SK-N-SH (cell line): ENCODE measurements around the gene TRPV5. TPM values are rescaled to one million over a fixed set of nuclear protein-coding genes. Genes with fewer than 3 reads are reported as not detected.

Experiments used
- CTCF ChIA-PET: fragments of 300-600, 350-600 bp; formaldehyde crosslinking; extraction: SDS; loops from one replicate; lab custom pipeline; 2021; lab: Yijun Ruan, JAX
- POLR2A ChIA-PET: fragments of 350-600 bp; sonication (Branson Sonifier 250); formaldehyde crosslinking; extraction: SDS; loops from one replicate; lab custom pipeline; 2020; ENCODE audit warnings: antibody characterized with exemption, inconsistent platforms; lab: Yijun Ruan, JAX
- DNase-seq: peaks from one replicate; pipeline ENCODE4 v3.0.0; 2012
- H2AFZ ChIP-seq: fragments of 200-600 bp; sonication (generic); 2 replicates; pipeline ENCODE4 v1.8.1; 2016; ENCODE audit warnings: antibody characterized with exemption, mild to moderate bottlenecking, low read depth
- H3F3A ChIP-seq: fragments of 200-600 bp; sonication (generic); replicated peaks from 2 replicates; pipeline ENCODE3; 2016; ENCODE audit warnings: antibody characterized with exemption, mild to moderate bottlenecking; ENCODE audit not compliant: insufficient read depth
- H3K27ac ChIP-seq, 2 experiments: fragments of 200-500 bp in 1 of 2; fragments of 200-600 bp in 1 of 2; sonication (Bioruptor generic) in 1 of 2; sonication (generic), shearing (Covaris generic) in 1 of 2; 2 replicates each; pipeline versions ENCODE4 v1.5.1 to v1.6.1; 2014 to 2016; ENCODE audit warnings: low read depth in 2 of 2, inconsistent platforms in 1 of 2, low read length in 1 of 2, mild to moderate bottlenecking in 1 of 2, mixed read lengths in 1 of 2
- H3K27me3 ChIP-seq: fragments of 200-600 bp; sonication (generic), shearing (Covaris generic); 2 replicates; pipeline ENCODE4 v1.6.1; 2016; ENCODE audit warnings: mixed run types; ENCODE audit not compliant: insufficient read depth
- H3K36me3 ChIP-seq, 2 experiments: fragments of 200-500 bp in 1 of 2; fragments of 200-600 bp in 1 of 2; sonication (Bioruptor generic) in 1 of 2; sonication (generic) in 1 of 2; replicated peaks in 1 of 2; 2 replicates each; pipeline versions ENCODE3 to v1.5.1; 2014 to 2016; ENCODE audit warnings: low read length in 1 of 2, mild to moderate bottlenecking in 1 of 2; ENCODE audit not compliant: insufficient read depth in 2 of 2, control insufficient read depth in 1 of 2
- H3K4me1 ChIP-seq, 2 experiments: fragments of 200-500 bp in 1 of 2; fragments of 200-600 bp in 1 of 2; sonication (Bioruptor generic) in 1 of 2; sonication (generic), shearing (Covaris generic) in 1 of 2; 2 replicates each; pipeline versions ENCODE4 v1.5.1 to v1.6.1; 2014 to 2016; ENCODE audit warnings: low read depth in 1 of 2, low read length in 1 of 2, mixed run types in 1 of 2; ENCODE audit not compliant: insufficient read depth in 2 of 2, control insufficient read depth in 1 of 2
- H3K4me2 ChIP-seq: fragments of 200-600 bp; sonication (generic), shearing (Covaris generic); 2 replicates; pipeline ENCODE4 v1.6.1; 2017; ENCODE audit warnings: mixed run types
- H3K4me3 ChIP-seq, 2 experiments: fragments of 200-500 bp in 1 of 2; fragments of 200-600 bp in 1 of 2; sonication (Bioruptor generic) in 1 of 2; sonication (generic), shearing (Covaris generic) in 1 of 2; 2 replicates each; pipeline versions ENCODE4 v1.5.1 to v1.8.1; 2014 to 2016; ENCODE audit warnings: low read depth in 2 of 2, inconsistent platforms in 1 of 2, low read length in 1 of 2, mild to moderate bottlenecking in 1 of 2, mixed read lengths in 1 of 2, moderate library complexity in 1 of 2
- H3K79me2 ChIP-seq: fragments of 200-600 bp; sonication (generic); 2 replicates; pipeline ENCODE4 v1.8.1; 2017; ENCODE audit warnings: mild to moderate bottlenecking; ENCODE audit not compliant: insufficient read depth
- H3K9ac ChIP-seq: fragments of 200-600 bp; sonication (generic); 2 replicates; pipeline ENCODE4 v1.6.1; 2017; ENCODE audit warnings: mixed run types
- H3K9me2 ChIP-seq: fragments of 200-600 bp; sonication (generic); 2 replicates; pipeline ENCODE4 v1.6.1; 2017; ENCODE audit warnings: mixed run types
- H3K9me3 ChIP-seq: fragments of 200-600 bp; sonication (generic); 2 replicates; pipeline ENCODE4 v1.6.1; 2017; ENCODE audit warnings: mixed run types, mild to moderate bottlenecking, moderate library complexity
- H4K20me1 ChIP-seq: fragments of 200-600 bp; sonication (generic); 2 replicates; pipeline ENCODE4 v1.6.1; 2017; ENCODE audit warnings: mild to moderate bottlenecking, mixed run types; ENCODE audit not compliant: insufficient read depth
- ELF1 ChIP-seq: IDR thresholded peaks from 2 replicates; pipeline ENCODE4 v1.4.0; 2012
- EP300 ChIP-seq, 2 experiments: IDR thresholded peaks; 2 replicates each; pipeline versions ENCODE4 v1.4.0 to v1.6.1; 2012; ENCODE audit warnings: borderline replicate concordance in 1 of 2, low read depth in 1 of 2, low read length in 1 of 2
- EZH2phosphoT487 ChIP-seq: fragments of 200-600 bp; sonication (generic); IDR thresholded peaks from 2 replicates; pipeline ENCODE4 v1.6.1; 2017; ENCODE audit warnings: low read depth, mixed run types, mild to moderate bottlenecking, antibody characterized with exemption, moderate library complexity, borderline replicate concordance
- FOXM1 ChIP-seq: IDR thresholded peaks from 2 replicates; pipeline ENCODE4 v1.4.0; 2012; ENCODE audit warnings: low read depth, mild to moderate bottlenecking
- GABPA ChIP-seq: IDR thresholded peaks from 2 replicates; pipeline ENCODE4 v1.4.0; 2012; ENCODE audit warnings: low read depth, mild to moderate bottlenecking
- POLR2AphosphoS5 ChIP-seq: IDR thresholded peaks from 2 replicates; pipeline ENCODE4 v1.6.1; 2012; ENCODE audit warnings: low read depth, low read length
- RAD21 ChIP-seq: IDR thresholded peaks from 2 replicates; pipeline ENCODE4 v1.6.1; 2012; ENCODE audit warnings: mild to moderate bottlenecking, low read length
- RCOR1 ChIP-seq: fragments of 150-350 bp; IDR thresholded peaks from 2 replicates; pipeline ENCODE4 v1.6.1; 2017; ENCODE audit warnings: antibody characterized with exemption, low read length
- RFX5 ChIP-seq: IDR thresholded peaks from 2 replicates; pipeline ENCODE4 v1.6.1; 2012; ENCODE audit warnings: mild to moderate bottlenecking, improper control_type of control experiment, low read length
- SIN3A ChIP-seq: IDR thresholded peaks from 2 replicates; pipeline ENCODE4 v1.6.1; 2012; ENCODE audit warnings: low read depth, mild to moderate bottlenecking, low read length, moderate library complexity, borderline replicate concordance
- SMC3 ChIP-seq: IDR thresholded peaks from 2 replicates; pipeline ENCODE4 v1.6.1; 2012; ENCODE audit warnings: low read depth, low read length, improper control_type of control experiment
- TCF12 ChIP-seq: IDR thresholded peaks from 2 replicates; pipeline ENCODE4 v1.4.0; 2012
- TEAD4 ChIP-seq: IDR thresholded peaks from 2 replicates; pipeline ENCODE4 v1.4.0; 2012; ENCODE audit warnings: mild to moderate bottlenecking, borderline replicate concordance; ENCODE audit not compliant: insufficient read depth
- WGBS: methylation state at CpG from one replicate; pipeline ENCODE4 v1.1.6; 2017; ENCODE audit warnings: low lambda C conversion rate; 5-methylcytosine and 5-hydroxymethylcytosine counted together
- polyA plus RNA-seq, 3 experiments: library from polyadenylated mRNA; depleted of rRNA; stranded (reverse); fragments of >200 nt; gene quantifications; 2 replicates each; pipeline ENCODE4 v1.2.3, GENCODE V29; 2012
- TF ChIP-seq, protein P1 (sequence below): fragments of 200-600 bp; sonication (generic); IDR thresholded peaks from 2 replicates; pipeline ENCODE4 v1.6.1; 2017; ENCODE audit warnings: antibody characterized with exemption, mild to moderate bottlenecking, moderate library complexity
- TF ChIP-seq, protein P2 (sequence below): fragments of 150-350 bp; IDR thresholded peaks from 2 replicates; pipeline ENCODE4 v1.6.1; 2017; ENCODE audit warnings: antibody characterized with exemption, low read length, low read depth, borderline replicate concordance
- TF ChIP-seq, protein P3 (sequence below): IDR thresholded peaks from 2 replicates; pipeline ENCODE4 v1.6.1; 2012; ENCODE audit warnings: mild to moderate bottlenecking, low read depth, low read length, moderate library complexity
- TF ChIP-seq, protein P4 (sequence below): IDR thresholded peaks from 2 replicates; pipeline ENCODE4 v1.4.0; 2012; ENCODE audit warnings: low read depth, borderline replicate concordance
- TF ChIP-seq, protein P5 (sequence below): IDR thresholded peaks from 2 replicates; pipeline ENCODE4; 2012
- TF ChIP-seq, protein P6 (sequence below): IDR thresholded peaks from 2 replicates; pipeline ENCODE4 v1.4.0; 2012; ENCODE audit warnings: low read depth
- TF ChIP-seq, protein P7 (sequence below): IDR thresholded peaks from 2 replicates; pipeline ENCODE4 v1.4.0; 2012; ENCODE audit warnings: low read depth, borderline replicate concordance

The TRPV5 gene
- polyA plus RNA-seq, 1 of the 3 experiments (the other 2 are of a cell fraction), result not detected

DNA sequence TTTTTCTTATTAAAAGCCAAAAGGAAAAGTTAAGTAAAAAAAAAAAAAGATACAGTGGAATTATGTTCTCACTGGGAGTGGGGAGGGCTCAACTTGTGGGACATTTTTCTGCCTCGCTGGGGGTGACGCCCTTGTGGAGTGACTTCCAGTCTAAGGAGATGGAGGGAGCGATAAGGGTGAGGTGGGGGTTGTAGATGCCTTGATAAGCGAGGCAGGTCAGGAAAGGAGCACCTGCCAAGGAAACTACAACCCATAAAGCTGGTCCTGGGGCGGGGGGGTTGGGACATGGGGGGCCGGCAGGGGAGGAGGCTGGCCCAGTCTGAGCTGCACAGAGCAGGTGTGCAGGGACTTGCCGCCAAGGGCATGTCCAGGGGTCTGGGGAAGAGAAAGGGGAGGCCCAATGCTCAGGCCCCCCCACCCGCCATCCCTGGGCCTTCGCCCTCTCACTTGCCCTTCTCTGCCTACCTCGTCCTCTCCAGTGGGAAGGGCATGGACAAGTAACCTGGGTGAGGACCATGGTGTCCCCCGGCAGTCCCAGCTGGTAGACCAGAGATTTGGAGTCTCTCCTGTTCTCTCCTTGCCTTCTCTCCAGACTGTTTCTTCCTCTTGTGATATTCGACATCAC, 2.5 kb upstream of the TRPV5 start:
- H3K79me2 ChIP-seq, result no peaks in the 10 kb centered on the region
- no peak overlapping the region for H2AFZ ChIP-seq
- H3K27me3 ChIP-seq, result peaks cover 57% of the 10 kb centered on the region
- no peaks in the 10 kb centered on the region for H3K9me3 ChIP-seq
- no peak overlapping the region for H3K4me2 ChIP-seq
- CTCF ChIA-PET, result interaction anchor here (1.0 to 1.4 kb wide), 2 partner anchors 17 to 55 kb away, joined by 3 to 4 read pairs; no protein-coding TSS in a partner anchor
- H3F3A ChIP-seq, result no peaks in the 10 kb centered on the region
- no peak for DNase-seq
- TF ChIP-seq, protein P1, sequence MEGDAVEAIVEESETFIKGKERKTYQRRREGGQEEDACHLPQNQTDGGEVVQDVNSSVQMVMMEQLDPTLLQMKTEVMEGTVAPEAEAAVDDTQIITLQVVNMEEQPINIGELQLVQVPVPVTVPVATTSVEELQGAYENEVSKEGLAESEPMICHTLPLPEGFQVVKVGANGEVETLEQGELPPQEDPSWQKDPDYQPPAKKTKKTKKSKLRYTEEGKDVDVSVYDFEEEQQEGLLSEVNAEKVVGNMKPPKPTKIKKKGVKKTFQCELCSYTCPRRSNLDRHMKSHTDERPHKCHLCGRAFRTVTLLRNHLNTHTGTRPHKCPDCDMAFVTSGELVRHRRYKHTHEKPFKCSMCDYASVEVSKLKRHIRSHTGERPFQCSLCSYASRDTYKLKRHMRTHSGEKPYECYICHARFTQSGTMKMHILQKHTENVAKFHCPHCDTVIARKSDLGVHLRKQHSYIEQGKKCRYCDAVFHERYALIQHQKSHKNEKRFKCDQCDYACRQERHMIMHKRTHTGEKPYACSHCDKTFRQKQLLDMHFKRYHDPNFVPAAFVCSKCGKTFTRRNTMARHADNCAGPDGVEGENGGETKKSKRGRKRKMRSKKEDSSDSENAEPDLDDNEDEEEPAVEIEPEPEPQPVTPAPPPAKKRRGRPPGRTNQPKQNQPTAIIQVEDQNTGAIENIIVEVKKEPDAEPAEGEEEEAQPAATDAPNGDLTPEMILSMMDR, result no peak
- TF ChIP-seq RFX5 (no peak), GABPA (no peak), EP300 (IDR thresholded peaks at IDR 0.05; ENCODE audit: borderline replicate concordance in 1 of 2, low read depth in 1 of 2, low read length in 1 of 2) (no peak), ELF1 (no peak), POLR2AphosphoS5 (no peak), SIN3A (no peak), FOXM1 (no peak), TCF12 (no peak), TEAD4 (no peak), SMC3 (no peak), RAD21 (no peak), EZH2phosphoT487 (no peak), RCOR1 (no peak)
- TF ChIP-seq, protein P2, sequence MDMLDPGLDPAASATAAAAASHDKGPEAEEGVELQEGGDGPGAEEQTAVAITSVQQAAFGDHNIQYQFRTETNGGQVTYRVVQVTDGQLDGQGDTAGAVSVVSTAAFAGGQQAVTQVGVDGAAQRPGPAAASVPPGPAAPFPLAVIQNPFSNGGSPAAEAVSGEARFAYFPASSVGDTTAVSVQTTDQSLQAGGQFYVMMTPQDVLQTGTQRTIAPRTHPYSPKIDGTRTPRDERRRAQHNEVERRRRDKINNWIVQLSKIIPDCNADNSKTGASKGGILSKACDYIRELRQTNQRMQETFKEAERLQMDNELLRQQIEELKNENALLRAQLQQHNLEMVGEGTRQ, result no peak
- TF ChIP-seq, protein P3, sequence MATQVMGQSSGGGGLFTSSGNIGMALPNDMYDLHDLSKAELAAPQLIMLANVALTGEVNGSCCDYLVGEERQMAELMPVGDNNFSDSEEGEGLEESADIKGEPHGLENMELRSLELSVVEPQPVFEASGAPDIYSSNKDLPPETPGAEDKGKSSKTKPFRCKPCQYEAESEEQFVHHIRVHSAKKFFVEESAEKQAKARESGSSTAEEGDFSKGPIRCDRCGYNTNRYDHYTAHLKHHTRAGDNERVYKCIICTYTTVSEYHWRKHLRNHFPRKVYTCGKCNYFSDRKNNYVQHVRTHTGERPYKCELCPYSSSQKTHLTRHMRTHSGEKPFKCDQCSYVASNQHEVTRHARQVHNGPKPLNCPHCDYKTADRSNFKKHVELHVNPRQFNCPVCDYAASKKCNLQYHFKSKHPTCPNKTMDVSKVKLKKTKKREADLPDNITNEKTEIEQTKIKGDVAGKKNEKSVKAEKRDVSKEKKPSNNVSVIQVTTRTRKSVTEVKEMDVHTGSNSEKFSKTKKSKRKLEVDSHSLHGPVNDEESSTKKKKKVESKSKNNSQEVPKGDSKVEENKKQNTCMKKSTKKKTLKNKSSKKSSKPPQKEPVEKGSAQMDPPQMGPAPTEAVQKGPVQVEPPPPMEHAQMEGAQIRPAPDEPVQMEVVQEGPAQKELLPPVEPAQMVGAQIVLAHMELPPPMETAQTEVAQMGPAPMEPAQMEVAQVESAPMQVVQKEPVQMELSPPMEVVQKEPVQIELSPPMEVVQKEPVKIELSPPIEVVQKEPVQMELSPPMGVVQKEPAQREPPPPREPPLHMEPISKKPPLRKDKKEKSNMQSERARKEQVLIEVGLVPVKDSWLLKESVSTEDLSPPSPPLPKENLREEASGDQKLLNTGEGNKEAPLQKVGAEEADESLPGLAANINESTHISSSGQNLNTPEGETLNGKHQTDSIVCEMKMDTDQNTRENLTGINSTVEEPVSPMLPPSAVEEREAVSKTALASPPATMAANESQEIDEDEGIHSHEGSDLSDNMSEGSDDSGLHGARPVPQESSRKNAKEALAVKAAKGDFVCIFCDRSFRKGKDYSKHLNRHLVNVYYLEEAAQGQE, result no peak
- TF ChIP-seq, protein P4, sequence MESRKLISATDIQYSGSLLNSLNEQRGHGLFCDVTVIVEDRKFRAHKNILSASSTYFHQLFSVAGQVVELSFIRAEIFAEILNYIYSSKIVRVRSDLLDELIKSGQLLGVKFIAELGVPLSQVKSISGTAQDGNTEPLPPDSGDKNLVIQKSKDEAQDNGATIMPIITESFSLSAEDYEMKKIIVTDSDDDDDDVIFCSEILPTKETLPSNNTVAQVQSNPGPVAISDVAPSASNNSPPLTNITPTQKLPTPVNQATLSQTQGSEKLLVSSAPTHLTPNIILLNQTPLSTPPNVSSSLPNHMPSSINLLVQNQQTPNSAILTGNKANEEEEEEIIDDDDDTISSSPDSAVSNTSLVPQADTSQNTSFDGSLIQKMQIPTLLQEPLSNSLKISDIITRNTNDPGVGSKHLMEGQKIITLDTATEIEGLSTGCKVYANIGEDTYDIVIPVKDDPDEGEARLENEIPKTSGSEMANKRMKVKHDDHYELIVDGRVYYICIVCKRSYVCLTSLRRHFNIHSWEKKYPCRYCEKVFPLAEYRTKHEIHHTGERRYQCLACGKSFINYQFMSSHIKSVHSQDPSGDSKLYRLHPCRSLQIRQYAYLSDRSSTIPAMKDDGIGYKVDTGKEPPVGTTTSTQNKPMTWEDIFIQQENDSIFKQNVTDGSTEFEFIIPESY, result no peak
- TF ChIP-seq, protein P5, sequence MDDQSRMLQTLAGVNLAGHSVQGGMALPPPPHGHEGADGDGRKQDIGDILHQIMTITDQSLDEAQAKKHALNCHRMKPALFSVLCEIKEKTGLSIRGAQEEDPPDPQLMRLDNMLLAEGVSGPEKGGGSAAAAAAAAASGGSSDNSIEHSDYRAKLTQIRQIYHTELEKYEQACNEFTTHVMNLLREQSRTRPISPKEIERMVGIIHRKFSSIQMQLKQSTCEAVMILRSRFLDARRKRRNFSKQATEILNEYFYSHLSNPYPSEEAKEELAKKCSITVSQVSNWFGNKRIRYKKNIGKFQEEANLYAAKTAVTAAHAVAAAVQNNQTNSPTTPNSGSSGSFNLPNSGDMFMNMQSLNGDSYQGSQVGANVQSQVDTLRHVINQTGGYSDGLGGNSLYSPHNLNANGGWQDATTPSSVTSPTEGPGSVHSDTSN, result no peak
- TF ChIP-seq, protein P6, sequence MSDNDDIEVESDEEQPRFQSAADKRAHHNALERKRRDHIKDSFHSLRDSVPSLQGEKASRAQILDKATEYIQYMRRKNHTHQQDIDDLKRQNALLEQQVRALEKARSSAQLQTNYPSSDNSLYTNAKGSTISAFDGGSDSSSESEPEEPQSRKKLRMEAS, result no peak
- TF ChIP-seq, protein P7, sequence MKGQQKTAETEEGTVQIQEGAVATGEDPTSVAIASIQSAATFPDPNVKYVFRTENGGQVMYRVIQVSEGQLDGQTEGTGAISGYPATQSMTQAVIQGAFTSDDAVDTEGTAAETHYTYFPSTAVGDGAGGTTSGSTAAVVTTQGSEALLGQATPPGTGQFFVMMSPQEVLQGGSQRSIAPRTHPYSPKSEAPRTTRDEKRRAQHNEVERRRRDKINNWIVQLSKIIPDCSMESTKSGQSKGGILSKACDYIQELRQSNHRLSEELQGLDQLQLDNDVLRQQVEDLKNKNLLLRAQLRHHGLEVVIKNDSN, result no peak
- peaks cover 0 to 7% of the 10 kb centered on the region in 2 experiments; a peak in 2 of 4 replicates for H3K4me1 ChIP-seq
- no peak overlapping the region for H3K4me3 ChIP-seq
- no peak overlapping the region for H3K9ac ChIP-seq
- 16% methylated on average over 12 of the region's 12 CpGs for WGBS
- no peaks in the 10 kb centered on the region for H4K20me1 ChIP-seq
- H3K9me2 ChIP-seq, result no peaks in the 10 kb centered on the region
- no peaks in the 10 kb centered on the region for H3K36me3 ChIP-seq
- POLR2A ChIA-PET, result no interaction called here
- H3K27ac ChIP-seq, result no peak overlapping the region
